Measurements from ENCODE around the gene HYDIN. TPM values are rescaled to one million over a fixed set of nuclear protein-coding genes. Genes with fewer than 3 reads are reported as not detected.
A peak's percentile ranks its signal among the peaks of the same experiment; 100 is the strongest.

Gene HYDIN
- total and polyA plus RNA-seq, 9 of the 15 experiments (the other 6 are each of a cell fraction or from before 2014, with no cell fraction given), result 0.08 to 0.43 (median 0.14) TPM; not detected in 1

GRCh38 chr16:70760221-70760620 lies 470.3 kb downstream of the HYDIN start (continued):
- no peak for TF ChIP-seq TSHZ1 (CRISPR knock-in tag; IDR thresholded peaks at IDR 0.05)

GRCh38 chr16:70759666-70760065 lies 470.9 kb downstream of the HYDIN start:
- TF ChIP-seq TAL1 (IDR thresholded peaks at IDR 0.05) (no peak), MIER1 (IDR thresholded peaks at IDR 0.05; ENCODE audit: low read depth) (no peak), GABPA (tag; conservative IDR thresholded peaks at IDR 0.05; ENCODE audit: low read depth) (no peak), GTF2A2 (tag; IDR thresholded peaks at IDR 0.05) (no peak), XRCC4 (IDR thresholded peaks at IDR 0.05; ENCODE audit: extremely low read depth, insufficient read depth, insufficient read length) (no peak), TFE3 (CRISPR knock-in tag; IDR thresholded peaks at IDR 0.05) (peak; percentile 65), NR0B1 (IDR thresholded peaks at IDR 0.05; ENCODE audit: partially characterized antibody) (no peak), SPI1 (IDR thresholded peaks at IDR 0.05; ENCODE audit: borderline replicate concordance, low read depth, low read length) (no peak), MBD2 (IDR thresholded peaks at IDR 0.05; ENCODE audit: borderline replicate concordance, low read depth) (no peak), MTF1 (CRISPR knock-in tag; IDR thresholded peaks at IDR 0.05; ENCODE audit: borderline replicate concordance) (no peak), NFIC (IDR thresholded peaks at IDR 0.05) (no peak), GABPB2 (CRISPR knock-in tag; conservative IDR thresholded peaks at IDR 0.05) (no peak), USF2 (CRISPR knock-in tag; IDR thresholded peaks at IDR 0.05) (peak; percentile 13; the same call in 1 of the 2 replicates)
- CTCF ChIA-PET (ENCODE audit: low intra/inter-chr PET ratio), result no interaction called here
- Histone ChIP-seq H3K4me1 (replicated peaks in 1 of 2; ENCODE audit: control insufficient read depth in 2 of 2, insufficient read depth in 2 of 2, low read length in 2 of 2) (peaks cover 0 to 5% of the 10 kb centered on the region in 2 experiments; a peak in 3 of 5 replicates), H3K27ac (ENCODE audit: extremely low read depth, low read depth, low read length) (no peak overlapping the region), H4K20me1 (replicated peaks; ENCODE audit: control insufficient read depth, insufficient read depth, low read length) (no peaks in the 10 kb centered on the region), H3K27me3 (ENCODE audit: control insufficient read depth in 2 of 2, insufficient read depth in 2 of 2, low read length in 2 of 2) (no peaks in the 10 kb centered on the region), H3K4me3 (no peak overlapping the region), H3K79me2 (ENCODE audit: control insufficient read depth, insufficient read depth, low read length) (no peaks in the 10 kb centered on the region), H3K9ac (ENCODE audit: insufficient read depth in 1 of 2, low read depth in 2 of 2, low read length in 2 of 2) (no peak overlapping the region), H3K9me1 (ENCODE audit: control insufficient read depth, insufficient read depth, low read length) (no peaks in the 10 kb centered on the region), H2AFZ (ENCODE audit: low read depth, low read length) (no peak overlapping the region), H3K36me3 (ENCODE audit: control insufficient read depth, insufficient read depth, low read length) (peaks cover 47% of the 10 kb centered on the region; the same call in 2 of the 3 replicates), H3K4me2 (ENCODE audit: insufficient read depth, low read length) (no peak overlapping the region), H3K9me3 (replicated peaks; ENCODE audit: control insufficient read depth, insufficient read depth, low read depth, low read length) (no peaks in the 10 kb centered on the region)
- intact Hi-C loops (cut with micrococcal nuclease), result no loop called here
- FAIRE-seq (no peak), DNase-seq (ENCODE audit: extremely low read depth in 1 of 4, low spot score in 3 of 4) (no peak), ATAC-seq (0 out of 3 replicates have a peak, but pooled peaks have one; percentile 21)
- no TSS peak for BruUV-seq (replicated peaks)
- WGBS (ENCODE audit: insufficient coverage, low coverage, missing lambda C conversion rate), result 88% methylated on average over 9 of the region's 9 CpGs
- POLR2A ChIA-PET, result interaction anchor here (0.6 kb wide), 1 partner anchor 23 kb away, joined by 4 read pairs; no protein-coding TSS in a partner anchor
- in situ Hi-C loops (cut with MboI), result no loop called here
